ENCODE results near the gene STK32B. TPM values are rescaled to one million over a fixed set of nuclear protein-coding genes. Genes with fewer than 3 reads are reported as not detected.
"Not testable (repeated sequence)": the region's sequence is repeated elsewhere in the genome, so short reads cannot be mapped to it uniquely, and the experiment has no call there.

Gene STK32B
- total RNA-seq, 1 experiment from 2014 or later: 16.8 TPM

DNA sequence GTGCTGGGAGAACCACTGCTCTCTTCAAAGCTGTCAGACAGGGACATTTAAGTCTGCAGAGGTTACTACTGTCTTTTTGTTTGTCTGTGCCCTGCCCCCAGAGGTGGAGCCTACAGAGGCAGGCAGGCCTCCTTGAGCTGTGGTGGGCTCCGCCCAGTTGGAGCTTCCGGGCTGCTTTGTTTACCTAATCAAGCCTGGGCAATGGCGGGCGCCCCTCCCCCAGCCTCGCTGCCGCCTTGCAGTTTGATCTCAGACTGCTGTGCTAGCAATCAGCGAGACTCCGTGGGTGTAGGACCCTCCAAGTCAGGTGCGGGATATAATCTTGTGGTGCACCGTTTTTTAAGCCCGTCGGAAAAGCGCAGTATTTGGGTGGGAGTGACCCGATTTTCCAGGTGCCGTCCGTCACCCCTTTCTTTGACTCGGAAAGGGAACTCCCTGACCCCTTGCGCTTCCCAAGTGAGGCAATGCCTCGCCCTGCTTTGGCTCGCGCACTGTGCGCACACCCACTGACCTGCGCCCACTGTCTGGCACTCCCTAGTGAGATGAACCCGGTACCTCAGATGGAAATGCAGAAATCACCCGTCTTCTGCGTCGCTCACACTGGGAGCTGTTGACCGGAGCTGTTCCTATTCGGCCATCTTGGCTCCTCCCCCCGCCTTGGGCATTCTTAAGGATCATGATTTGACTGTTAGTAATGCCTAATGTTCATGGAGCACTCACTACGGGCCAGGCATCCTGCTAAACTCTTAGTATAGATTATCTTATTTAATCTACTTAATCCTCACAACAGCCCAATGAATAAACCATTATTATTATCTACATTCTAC, 392.9 kb downstream of the STK32B start:
- not testable (repeated sequence) for DNase-seq (ENCODE audit: low spot score)

DNA sequence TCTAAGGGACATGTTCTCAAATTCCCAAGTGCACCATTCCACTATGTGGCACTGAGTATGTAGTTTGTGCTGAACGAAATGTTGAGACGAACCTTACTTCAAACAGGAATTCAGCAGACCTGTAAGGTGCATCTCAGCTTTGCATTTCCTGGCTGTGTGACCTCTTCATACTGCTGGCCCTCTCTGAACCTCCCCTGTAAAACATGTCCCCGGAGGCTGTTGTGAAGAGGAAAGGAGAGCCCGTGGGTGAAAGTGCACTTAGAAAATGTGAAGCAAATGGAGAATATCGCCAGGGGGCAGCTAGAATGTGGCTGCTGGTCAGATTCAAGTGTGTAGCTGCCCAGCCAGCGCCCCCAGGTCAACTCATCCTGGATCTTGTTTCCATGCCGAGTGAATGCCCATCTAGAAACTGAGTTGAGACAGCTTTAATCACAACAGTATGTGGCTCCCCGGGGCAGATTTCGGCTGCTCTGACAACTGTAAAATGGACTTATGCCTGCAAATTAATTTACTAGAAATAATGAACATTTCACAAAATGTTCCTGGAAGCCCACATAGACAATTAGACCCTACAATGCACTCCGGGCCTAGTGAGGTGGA, 393.7 kb downstream of the STK32B start:
- no peak for DNase-seq (ENCODE audit: low spot score)

DNA sequence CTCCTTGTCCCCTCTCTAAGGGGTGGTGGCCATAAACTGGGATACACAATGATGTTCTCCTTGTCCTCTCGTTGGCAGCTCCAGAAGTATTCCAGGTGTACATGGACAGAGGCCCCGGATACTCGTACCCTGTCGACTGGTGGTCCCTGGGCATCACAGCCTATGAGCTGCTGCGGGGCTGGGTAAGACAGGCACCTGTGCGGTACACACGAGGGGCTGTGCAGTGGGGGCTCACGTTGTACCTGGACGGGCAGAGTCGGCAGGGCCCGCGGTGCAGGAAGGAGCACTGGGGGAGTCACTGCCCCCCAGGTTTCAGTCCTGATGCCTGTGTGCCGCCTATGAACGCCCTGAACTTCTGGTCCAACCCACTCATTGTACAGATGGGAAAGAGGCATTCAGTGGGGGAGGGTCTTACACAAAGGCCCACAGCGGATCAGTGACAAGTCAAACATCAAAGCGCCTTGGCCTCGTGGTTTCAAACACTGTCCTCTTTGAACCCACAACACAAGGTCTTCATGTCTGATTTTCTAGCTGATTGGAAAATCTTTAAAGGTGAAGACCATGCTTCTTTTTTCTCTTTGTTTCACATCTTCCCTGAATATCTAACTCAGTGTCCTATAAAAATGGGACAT, 395.4 kb downstream of the STK32B start:
- no peak for DNase-seq (ENCODE audit: low spot score)

DNA sequence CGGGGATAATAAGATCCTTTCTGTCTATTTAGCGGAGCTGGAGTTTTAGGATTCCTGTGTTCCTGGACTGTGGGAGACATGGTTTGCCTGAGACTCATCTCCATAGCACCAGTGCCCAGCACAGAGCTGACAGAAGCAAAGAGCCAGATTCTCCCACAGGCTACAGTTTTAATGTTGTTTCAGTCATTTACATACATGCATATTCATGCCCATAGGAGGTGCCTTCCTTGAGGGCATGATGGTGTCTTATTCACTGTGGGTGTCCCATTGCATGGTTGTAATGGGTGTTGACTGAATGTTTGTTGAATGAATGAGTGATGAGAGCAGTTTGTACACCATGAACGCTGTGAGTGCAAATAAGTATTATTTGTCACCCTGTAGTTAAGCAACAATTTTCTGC, 396.5 kb downstream of the STK32B start:
- DNase-seq (ENCODE audit: low spot score): no peak

DNA sequence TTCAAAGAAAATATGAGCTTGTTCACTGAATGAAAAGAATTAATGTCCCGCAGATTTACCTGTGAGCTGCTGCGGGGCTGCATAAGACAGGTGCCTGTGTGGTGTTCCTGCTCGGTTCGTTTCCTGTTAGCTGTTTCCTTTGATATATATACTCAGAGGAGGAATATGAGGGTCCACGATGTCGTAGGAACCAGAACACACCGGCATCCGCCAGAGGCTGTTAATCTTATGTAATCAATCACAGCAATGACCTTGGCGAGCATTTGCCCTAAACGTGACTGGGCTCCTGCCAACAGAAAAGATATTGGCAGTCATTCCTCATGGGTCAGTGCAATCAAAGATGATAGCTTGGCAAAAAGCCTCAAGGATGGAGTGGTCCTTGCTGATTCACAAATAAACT, 396.9 kb downstream of the STK32B start:
- DNase-seq (ENCODE audit: low spot score): no peak

DNA sequence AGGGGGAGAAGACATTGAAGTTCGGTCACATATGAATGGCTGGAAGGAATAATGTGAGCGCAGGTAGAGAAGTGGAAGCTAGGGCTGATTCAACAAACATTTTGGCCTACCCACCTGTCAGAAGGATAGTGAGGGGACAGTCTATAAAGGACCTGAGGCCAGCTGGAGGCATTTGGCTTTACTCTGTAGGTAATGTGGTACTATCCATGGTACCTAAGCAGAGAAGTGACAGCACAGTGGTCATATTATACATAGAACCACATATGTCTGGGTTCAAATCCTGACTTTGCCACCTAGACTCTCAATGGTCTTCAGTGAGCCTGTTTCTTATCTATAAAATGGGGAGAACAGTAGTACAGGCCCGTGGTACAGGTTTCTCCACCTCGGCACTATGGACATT, 400.0 kb downstream of the STK32B start:
- no peak for DNase-seq (ENCODE audit: low spot score)

DNA sequence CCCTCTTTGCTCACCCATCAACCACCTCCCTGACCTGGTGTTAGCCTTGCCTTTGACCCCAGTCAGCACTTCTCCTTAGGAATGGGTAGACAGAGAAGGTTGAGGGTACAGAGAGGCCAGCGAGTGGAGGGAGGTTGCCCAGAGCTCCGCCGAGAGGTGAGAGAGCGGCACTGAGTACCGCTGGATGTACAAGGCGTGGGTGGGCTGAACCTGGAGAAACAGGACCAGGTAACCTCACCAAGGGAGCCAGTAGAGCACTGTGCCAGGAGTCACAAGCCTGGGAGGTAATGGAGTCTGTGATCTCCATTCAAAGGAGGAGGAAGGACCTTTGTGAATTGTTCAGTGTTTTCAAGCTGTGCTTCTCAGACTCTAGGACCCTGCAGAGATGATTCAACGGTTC, 400.9 kb downstream of the STK32B start:
- DNase-seq (ENCODE audit: low spot score): no peak

DNA sequence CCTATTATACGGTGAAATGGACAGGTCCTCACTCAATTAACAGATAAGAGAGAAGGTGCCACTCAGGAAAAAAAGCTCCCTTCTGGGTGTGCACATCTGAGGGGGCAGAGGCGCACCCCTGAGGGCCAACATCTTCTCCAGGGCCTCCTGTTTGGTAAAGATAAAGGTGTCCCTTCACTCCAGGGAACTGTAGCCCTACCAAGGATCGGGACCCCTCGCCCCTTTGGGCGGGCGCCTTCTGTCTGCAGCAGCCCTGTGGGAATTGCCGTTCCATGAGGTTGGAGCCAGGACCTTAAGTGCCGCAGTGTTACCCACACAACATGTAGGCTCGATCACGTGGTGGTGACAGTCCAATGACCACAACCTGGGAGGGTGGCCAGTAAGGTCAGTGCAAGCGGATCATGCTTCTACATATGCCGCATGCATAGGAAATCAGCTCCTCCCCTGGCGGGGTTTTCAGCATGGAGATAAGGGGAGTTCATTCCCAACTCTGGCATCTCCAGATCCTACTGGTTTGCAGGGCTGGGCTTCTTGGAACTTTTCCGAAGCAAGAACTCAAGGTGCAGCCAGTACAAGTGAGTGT, 403.8 kb downstream of the STK32B start:
- DNase-seq (ENCODE audit: low spot score): no peak

DNA sequence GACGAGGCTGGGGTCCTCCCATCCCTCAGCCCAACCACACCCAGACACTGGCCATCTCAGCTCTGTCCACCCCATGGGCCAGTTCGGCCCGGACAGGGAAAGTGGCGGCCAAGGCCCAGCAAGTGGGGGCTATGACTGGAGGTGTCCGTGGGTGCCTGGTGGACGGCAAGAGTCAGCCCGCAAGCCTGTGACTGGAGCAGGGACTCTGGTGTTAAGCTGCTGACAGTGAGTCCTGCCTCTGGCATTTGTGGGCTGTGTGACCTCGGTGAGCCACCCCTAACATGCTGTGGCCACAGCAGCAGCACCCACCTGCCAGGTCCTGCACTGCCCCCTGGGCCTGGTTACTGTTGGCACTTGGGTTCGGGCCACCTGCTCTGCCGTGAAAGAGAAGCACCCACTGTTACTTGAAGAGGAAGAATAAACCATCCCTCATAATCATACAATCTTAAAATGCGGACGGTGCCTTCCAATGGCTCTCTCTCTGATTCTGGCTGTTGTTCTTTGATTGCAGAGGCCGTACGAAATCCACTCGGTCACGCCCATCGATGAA, 405.1 kb downstream of the STK32B start:
- no peak for DNase-seq (ENCODE audit: low spot score)

DNA sequence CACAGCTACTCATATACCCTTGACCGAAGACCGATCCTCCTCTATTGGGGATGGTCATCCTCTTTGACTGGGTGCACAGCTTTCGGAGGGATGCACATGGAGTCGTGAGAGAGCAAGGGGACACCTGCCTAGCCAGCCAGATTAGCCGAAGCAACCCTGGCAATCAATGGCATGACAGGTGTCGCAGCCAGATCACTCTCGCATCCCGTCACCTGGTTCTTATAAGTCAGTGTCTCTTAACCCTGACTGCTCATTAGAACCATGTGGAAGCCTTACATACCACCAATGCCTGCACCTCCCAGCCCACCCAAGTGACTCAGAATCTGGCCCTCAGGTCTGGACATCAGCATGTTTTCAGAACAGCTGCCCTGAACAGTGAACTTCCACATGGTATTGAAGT, 407.4 kb downstream of the STK32B start:
- DNase-seq (ENCODE audit: low spot score): no peak

DNA sequence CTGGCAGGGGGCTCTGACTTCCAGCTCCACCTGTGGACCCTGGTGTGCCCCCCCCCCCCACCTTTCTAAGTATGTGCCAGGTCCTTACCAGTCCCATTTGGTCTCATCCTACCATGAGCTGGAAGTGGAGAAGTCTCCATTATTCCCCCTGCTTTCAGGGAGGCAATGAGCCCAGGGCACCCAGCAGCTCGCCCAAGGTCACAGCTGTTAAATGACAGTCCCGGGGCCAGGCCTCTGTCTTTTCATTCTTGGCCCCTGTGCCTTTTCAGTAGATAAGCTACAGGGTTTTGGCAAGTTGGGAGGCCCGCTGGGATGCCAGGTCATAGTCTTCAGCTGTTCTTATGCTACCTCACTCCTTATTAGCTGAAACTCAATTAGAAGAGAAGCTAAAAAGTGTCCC, 408.0 kb downstream of the STK32B start:
- DNase-seq (ENCODE audit: low spot score): no peak

DNA sequence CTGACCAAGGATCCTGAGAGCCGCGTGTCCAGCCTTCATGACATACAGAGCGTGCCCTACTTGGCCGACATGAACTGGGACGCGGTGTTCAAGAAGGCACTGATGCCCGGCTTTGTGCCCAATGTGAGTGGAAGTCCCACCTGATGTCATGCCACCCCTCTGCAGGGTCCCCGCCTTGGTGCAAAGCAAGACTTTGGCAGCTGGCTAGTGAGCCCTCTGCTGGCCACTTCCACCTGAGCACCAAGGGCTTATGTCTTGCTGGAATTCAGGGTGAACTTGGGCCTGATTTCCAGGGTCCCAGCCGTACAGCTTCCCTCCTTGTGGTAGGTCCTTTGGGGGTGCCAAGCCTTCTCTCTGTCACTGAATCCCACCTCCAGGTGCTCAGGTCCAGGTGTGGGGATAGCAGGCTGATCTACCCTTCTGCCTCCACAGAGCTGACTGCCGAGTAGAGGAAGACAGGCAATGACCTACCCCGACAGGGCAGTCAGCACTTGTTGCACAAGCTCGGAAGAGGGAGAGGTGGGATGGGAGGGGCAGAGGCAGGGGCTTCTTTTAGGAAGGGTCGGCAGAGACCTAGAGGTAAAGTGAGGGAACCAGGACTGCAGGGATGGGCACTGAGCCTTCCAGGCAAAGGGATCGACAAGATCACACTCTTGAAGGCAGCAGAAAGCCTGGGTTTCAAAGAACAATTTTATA, 409.0 kb downstream of the STK32B start:
- peak; percentile 39 for DNase-seq (ENCODE audit: low spot score)

DNA sequence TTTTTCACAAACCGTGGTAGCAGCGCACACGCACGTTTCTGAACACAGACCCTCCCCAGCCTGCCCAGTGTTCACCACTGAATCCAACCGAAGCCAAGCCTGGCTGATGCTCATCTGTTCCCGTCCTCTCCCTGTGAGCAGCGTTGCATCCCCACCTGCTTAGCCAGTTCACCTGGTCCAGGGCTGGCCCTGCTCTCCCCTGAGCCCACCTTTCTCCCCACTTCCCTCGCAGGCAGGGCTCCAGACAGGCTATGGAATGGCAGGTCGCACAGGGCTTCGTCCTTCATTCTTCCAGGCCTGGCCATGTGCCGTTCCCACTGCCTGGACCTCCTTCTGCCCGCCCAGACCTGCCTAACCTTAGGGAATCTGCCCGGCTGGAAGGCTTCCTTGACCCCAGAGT, 410.2 kb downstream of the STK32B start:
- no peak for DNase-seq (ENCODE audit: low spot score)

DNA sequence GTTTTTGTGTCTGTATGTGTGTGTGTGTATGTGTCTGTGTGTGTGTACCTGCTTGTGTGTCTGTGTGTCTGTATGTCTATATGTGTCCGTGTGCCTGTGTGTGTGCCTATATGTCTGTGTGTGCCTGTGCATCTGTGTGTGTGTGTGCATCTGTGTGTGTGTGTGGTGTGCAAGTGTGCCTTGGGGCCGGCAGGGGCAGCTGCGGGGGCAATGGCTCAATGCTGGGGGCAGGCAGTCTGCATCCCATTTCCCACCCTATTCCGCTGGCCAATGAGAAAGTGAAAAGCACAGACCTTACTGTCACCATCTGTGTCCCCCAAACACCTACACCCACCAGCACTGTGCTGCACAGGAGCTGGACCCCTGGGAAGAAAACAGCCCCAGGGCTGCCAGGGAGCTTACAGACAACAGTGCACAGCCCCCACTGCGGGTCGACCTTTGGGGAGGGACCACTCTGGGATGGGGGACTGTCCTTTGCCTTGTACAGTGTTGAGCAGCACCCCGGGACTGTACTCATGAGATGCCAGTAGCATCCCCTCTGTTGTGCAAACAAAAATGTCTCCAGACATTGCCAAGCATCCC, 411.1 kb downstream of the STK32B start:
- no peak for DNase-seq (ENCODE audit: low spot score)

DNA sequence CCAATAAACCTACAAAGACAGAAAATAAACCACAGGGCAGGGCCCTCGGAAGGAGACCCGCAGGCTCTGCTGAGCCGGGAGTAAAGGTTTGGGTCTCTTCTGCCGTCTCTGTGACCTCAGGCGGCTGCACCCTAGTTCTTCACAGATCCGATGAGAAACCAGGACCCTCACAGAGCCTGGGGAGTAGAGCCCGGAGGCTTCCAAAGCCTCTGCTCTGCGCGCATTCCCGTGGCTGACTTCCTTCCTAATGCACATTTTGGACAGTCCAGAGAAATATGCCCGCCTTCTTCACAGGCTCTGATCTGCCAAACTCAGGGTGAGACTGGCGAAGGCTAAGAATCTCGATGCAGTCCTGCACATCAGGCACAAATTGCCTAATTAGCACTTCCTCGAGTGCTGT, 411.6 kb downstream of the STK32B start:
- no peak for DNase-seq (ENCODE audit: low spot score)

DNA sequence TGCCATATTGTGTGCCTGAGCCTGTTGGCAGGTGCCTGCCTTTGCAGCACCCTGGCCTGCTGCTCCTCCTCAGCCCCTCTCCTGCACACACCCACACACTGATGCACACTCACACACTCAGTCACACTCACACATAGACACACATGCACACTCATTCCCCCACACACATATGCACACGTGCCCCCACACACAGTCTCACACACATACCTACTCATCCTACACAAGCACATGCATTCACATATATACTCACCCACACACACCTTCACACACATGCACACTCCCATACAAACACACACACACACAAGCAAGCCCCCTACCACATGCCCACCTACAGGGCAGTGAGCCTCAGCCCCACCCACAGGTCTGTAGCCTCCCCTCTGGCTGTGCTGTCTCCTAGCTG, 412.1 kb downstream of the STK32B start:
- DNase-seq (ENCODE audit: low spot score): no peak

DNA sequence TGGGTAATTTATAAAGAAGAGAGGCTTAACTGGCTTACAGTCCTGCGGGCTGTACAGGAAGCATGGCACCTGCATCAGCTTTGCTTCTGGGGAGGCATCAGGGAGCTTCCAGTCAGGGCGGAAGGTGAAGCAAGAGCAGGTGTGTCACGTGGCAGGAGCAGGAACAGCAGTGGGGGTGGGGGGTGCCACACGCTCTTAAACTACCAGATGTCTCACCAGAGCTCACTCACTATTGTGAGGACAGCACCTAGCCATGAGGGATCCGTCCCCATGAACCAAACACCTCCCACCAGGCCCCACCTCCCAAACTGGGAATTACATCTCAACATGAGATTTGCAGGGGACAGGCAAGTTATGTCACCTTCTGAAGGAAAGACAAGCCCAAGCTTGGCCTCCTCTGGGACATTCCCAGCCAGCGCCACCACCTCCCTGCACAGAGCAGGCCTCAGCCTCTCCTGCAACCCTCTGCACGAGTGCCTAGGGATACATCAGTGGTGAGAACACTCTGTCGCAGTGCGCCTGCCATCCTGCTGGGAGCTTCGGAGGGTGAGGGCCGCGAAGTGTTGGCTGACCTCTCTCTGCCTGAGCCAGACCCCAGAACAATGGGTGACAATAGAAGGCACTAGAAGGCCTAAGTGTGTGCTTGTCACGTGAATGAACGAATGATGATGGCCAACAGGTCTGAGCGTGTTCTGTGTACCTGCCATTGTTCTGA, 412.8 kb downstream of the STK32B start:
- no peak for DNase-seq (ENCODE audit: low spot score)

DNA sequence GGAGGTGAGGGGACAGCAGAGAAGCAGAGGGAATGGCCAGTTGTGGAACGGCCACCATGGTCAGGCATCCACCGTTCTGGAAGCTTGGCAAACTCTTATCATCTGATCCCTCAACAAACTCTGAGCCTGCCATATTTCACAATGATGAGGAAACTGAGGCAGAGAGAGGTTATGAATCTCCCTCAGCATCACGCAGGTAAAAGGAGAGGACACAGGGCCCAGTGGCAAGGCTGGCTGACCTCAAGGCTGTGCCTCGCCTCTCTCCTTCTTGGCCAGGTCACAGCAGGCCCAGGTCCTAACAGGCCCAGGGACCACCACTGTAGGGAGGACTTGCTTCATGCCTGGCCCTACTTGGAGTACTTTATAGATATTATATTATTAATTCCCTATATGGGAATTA, 414.2 kb downstream of the STK32B start:
- no peak for DNase-seq (ENCODE audit: low spot score)

DNA sequence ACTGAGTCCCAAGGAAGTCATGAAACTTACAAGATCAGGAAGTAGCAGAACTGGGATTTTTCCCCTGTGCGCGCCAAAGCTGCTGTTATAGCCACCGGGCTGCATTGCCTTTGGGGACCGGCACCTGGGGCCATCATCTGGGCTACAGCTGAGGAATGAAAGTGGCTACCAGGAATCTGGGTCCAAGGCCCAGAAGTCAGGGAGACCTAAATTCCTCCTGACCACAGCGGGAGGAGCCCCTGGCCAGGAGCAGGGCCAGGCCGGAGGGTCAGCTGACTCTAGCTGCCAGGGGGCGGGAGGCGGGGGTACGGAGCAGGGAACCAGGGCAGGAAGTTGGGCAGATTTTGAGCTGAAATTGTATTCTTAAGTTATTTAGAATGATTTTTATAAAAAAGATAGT, 414.7 kb downstream of the STK32B start:
- no peak for DNase-seq (ENCODE audit: low spot score)

DNA sequence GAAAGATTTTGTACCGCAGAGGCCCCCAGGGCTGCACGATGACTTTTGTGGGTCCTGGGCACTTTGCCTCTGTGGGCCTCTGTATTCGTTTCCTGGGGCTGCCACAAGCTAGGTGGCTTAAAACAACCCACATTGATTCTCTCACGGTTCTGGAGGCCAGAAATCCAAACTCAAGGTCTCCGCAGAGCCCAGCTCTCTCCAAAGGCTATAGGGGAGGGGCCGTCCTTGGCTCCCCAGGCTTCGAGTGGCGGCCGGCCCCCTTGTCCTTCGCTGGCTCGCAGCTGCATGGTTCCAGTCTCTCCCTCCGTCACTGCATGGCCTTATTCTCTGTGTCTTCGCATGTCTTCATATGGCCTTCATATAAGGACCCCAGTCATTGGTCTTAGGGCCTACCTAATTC, 415.8 kb downstream of the STK32B start:
- no peak for DNase-seq (ENCODE audit: low spot score)

Measured in H4 (cell line).